HG03095 (cell line): ENCODE results near the gene SEC11A.
"Not testable (repeated sequence)": the region's sequence is repeated elsewhere in the genome, so short reads cannot be mapped to it uniquely, and the experiment has no call there.

ENCODE experiments used
- ATAC-seq: cut with Tn5 transposase; IDR thresholded peaks from one replicate; pipeline ENCODE4 v1.9.1; 2021; ENCODE audit warnings: moderate library complexity; ENCODE audit not compliant: unreplicated experiment

Gene SEC11A

GRCh38 chr15:84740691-84741090 lies 24.8 kb upstream of the SEC11A start:
- ATAC-seq: no peak

- no peak for ATAC-seq
Measured at GRCh38 chr15:84737005-84737404, 21.1 kb upstream of the SEC11A start.

GRCh38 chr15:84736375-84736774 lies 20.4 kb upstream of the SEC11A start:
- ATAC-seq: peak; percentile 43

- peak; percentile 24 for ATAC-seq
Measured at GRCh38 chr15:84735480-84736061, 19.6 kb upstream of the SEC11A start.

GRCh38 chr15:84734794-84735479 lies 19.0 kb upstream of the SEC11A start:
- peak; percentile 76 for ATAC-seq

- no peak for ATAC-seq
Measured at GRCh38 chr15:84731774-84732173, 15.8 kb upstream of the SEC11A start.

GRCh38 chr15:84727429-84727828 lies 11.5 kb upstream of the SEC11A start:
- ATAC-seq: no peak

GRCh38 chr15:84725001-84725491 lies 9.1 kb upstream of the SEC11A start:
- ATAC-seq: no peak

- ATAC-seq: no peak
Measured at GRCh38 chr15:84722628-84723027, 6.7 kb upstream of the SEC11A start.

- no peak for ATAC-seq
Measured at GRCh38 chr15:84721371-84721770, 5.4 kb upstream of the SEC11A start.

GRCh38 chr15:84715441-84716035 lies 401 bp downstream of the SEC11A start:
- no peak for ATAC-seq

GRCh38 chr15:84714821-84715220 lies 1.1 kb downstream of the SEC11A start:
- ATAC-seq: no peak

- no peak for ATAC-seq
Measured at GRCh38 chr15:84714372-84714771, 1.6 kb downstream of the SEC11A start.

GRCh38 chr15:84703808-84704207 lies 12.1 kb downstream of the SEC11A start:
- no peak for ATAC-seq

- ATAC-seq: no peak
Measured at GRCh38 chr15:84702961-84703482, 12.9 kb downstream of the SEC11A start.

- ATAC-seq: no peak
Measured at GRCh38 chr15:84699538-84700191, 16.3 kb downstream of the SEC11A start.

- no peak for ATAC-seq
Measured at GRCh38 chr15:84697236-84697990, 18.5 kb downstream of the SEC11A start.

GRCh38 chr15:84696757-84697156 lies 19.2 kb downstream of the SEC11A start:
- no peak for ATAC-seq

- no peak for ATAC-seq
Measured at GRCh38 chr15:84690342-84690741, 25.6 kb downstream of the SEC11A start.

- no peak for ATAC-seq
Measured at GRCh38 chr15:84689858-84690257, 26.1 kb downstream of the SEC11A start.

- not testable (repeated sequence) for ATAC-seq
Measured at GRCh38 chr15:84686446-84686845, 29.5 kb downstream of the SEC11A start.
